Measurements from ENCODE around the gene IFITM2.

DNA sequence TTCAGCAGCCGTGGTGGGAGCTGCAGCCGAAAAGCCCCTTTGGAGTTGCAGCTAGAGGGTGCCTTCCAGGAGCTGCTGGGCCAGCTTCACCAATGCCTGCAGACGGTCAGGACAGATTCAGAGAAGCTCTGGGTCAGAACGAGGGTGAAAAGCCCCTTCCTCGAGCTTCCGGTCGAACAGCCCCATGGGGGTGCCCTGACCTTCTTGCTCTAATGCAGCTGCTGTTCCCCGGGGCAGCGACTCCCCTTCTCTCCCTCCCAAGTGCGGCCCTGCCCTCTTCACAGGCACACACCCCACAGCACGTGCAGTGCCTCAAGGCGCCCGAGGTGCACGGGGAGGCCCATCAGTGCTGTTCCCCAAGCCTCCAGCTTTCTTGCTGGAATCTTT lies 22.7 kb downstream of the IFITM2 start:
- TF ChIP-seq, protein P1, sequence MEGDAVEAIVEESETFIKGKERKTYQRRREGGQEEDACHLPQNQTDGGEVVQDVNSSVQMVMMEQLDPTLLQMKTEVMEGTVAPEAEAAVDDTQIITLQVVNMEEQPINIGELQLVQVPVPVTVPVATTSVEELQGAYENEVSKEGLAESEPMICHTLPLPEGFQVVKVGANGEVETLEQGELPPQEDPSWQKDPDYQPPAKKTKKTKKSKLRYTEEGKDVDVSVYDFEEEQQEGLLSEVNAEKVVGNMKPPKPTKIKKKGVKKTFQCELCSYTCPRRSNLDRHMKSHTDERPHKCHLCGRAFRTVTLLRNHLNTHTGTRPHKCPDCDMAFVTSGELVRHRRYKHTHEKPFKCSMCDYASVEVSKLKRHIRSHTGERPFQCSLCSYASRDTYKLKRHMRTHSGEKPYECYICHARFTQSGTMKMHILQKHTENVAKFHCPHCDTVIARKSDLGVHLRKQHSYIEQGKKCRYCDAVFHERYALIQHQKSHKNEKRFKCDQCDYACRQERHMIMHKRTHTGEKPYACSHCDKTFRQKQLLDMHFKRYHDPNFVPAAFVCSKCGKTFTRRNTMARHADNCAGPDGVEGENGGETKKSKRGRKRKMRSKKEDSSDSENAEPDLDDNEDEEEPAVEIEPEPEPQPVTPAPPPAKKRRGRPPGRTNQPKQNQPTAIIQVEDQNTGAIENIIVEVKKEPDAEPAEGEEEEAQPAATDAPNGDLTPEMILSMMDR (IDR thresholded peaks at IDR 0.05): no peak
- TF ChIP-seq POLR2A (IDR thresholded peaks at IDR 0.05): no peak
